AML-193 (cell line): ENCODE results near the gene NCF1.
"Not testable (repeated sequence)": the region's sequence is repeated elsewhere in the genome, so short reads cannot be mapped to it uniquely, and the experiment has no call there.

Experiments
- DNase-seq, 2 experiments: peaks; one replicate each; lab custom pipeline; 2025; lab: John Stamatoyannopoulos, UW

Gene NCF1

DNA sequence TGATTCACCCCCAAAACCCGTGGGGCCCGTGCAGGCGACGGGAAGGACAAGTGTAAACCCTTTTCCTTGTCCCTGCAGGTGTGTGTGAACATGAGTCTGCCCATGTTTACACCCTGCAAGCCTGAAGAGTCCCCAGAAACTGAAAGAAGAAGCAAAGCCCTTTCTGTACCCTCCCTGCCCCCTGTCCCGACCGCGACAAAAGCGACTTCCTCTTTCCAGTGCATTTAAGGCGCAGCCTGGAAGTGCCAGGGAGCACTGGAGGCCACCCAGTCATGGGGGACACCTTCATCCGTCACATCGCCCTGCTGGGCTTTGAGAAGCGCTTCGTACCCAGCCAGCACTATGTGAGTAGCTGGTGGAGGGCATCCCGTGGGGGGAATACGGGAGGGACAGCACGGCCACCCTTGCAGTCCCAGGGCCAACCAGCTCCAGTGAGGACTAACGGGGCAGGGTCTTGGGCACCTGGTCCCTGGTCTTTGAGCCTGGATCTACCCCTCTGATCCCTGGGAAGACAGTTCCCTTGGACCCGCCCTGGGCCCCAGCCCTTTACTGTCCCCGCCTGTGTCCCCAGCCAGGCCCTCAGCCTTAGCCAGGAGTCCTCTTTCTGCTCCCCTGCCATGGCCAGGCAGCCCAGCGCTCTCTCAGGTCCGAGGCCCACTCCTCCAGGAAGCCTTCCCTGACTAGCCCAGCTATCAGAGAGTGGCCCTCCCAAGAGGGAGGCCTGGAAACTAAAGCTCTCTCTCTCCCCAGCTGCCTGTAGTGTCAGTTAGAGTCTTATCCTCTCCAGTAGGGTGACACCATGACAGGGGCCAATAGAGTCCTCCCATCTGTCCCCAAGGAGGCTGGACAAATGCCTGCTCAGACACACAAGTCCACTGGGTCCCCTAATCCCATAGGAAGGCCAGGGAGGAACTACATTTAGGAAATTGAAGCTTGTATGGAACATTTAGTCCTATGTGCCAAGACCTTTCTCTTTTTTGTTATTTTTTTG lies at the start of gene NCF1:
Gene NCF1, plus strand, starts transcription at position 252 of the 991 bp plus-strand sequence. Its CDS starts 21 bp downstream, at position 273.
- DNase-seq = not testable (repeated sequence)

DNA sequence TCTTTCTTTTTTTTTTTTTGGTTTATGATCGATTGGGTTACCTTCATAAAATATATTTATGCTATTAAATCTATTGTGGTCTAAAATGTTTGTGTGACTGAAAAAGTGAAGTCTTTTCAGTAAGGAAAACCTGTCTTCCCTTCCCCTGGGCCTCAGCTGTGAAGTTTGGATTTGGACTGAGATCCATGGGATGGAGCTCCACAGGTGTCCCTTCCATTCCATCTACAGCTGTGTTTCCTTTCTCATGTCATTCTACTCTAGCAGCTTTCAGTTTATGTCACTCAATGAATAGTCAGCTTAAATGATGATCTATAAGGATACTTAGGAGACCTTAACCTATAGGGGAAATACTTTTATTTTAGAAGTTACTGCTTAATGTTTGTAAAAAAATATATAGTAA lies 48.0 kb upstream of the NCF1 start:
- no peak for DNase-seq

DNA sequence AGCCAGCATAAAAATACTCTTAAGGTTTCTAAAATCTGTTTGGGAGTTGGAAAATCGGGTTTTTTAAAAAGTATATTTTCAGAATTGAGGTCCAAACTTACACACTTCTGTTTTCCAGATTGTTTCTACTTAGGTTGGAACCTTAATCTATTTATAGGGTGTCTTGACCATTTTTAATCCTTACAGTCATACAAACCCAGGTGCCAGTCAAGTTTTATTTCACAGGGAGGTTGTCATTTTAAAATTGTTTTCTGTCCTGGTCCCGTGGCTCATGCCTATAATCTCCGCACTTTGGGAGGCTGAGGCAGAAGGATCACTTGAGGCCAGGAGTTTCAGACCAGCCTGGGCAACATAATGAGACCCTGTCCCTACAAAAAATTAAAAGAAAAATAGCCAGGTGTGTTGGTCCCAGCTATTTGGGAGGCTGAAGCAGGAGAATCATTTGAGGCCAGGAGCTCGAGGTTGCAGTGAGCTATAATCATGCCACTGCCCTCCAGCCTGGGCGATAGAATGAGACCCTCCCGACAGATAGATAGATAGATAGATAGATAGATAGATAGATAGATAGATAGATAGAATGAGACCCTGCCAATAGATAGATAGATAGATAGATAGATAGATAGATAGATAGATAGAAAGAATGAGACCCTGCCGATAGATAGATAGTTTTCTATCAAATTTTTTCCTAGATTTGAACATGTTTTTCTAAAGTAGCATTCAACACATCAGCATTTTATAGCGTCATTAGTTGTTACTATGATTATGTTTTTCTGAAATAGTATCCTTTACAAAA lies 47.3 kb upstream of the NCF1 start:
- no peak for DNase-seq

DNA sequence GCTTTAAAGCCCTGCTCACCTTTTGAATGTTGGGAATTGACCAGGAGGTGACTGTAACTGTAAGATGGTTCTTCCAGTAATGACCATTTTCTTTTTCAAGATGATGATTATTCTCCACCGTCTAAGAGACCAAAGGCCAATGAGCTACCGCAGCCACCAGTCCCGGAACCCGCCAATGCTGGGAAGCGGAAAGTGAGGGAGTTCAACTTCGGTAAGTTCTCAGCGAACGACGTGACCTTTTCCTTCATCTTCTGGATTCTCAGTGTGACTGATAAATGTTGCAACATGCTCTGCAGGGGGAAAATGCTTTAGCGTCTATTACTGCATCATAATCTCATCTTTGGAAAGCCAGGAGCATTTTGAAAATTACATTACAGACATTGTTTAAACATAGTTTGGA lies 45.1 kb upstream of the NCF1 start:
- DNase-seq = not testable (repeated sequence)

DNA sequence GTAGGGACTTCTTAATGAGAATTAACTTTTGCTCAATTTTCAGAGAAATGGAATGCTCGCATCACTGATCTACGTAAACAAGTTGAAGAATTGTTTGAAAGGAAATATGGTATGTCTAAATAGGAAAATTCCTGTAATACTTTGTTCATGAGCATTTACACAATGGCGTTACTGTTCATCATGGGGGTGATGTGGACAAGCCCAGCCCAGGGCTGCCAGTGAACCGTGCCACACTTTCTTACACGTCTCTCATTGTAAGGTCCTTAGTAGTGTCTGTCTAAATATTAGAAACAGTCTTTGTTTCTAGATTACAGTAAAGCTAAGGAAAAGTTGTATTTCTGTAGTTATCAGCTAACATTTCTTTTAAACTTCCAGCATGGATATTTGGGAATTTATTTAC lies 43.6 kb upstream of the NCF1 start:
- not testable (repeated sequence) for DNase-seq

DNA sequence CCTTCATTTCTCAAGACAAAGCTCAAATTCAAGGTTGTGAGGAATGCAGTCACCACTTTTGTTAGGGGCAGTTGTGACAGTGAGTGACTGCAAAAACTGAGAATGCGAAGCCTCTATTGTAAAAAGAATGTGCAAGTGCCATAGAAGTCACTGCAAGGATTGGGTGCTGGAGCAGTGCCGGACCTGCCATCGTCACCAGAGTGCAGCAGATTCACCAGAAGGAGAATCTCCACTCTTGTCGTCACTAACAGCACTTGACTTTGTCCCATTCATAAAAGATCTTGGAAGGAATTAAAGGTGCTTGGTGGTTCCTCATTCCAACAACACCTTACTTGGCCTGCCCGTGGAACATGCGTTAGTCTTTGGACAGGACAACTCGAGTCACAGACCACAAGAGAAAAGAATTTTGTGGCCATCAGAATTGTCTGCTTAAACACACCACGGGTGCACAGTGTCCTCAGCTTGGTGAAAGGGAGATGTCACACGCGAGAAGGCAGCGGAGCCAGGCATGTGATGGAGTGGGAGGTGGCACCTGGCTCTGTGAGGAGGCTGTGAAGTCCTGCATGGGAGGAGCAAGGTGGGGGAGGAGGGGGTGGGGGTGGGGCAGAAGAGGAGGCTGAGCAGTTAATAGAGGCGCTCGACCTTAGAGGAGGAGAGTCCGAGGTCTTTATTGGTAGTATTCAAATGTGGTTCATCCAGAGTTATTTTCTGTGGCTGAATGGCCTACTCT lies 33.7 kb upstream of the NCF1 start:
- not testable (repeated sequence) for DNase-seq

DNA sequence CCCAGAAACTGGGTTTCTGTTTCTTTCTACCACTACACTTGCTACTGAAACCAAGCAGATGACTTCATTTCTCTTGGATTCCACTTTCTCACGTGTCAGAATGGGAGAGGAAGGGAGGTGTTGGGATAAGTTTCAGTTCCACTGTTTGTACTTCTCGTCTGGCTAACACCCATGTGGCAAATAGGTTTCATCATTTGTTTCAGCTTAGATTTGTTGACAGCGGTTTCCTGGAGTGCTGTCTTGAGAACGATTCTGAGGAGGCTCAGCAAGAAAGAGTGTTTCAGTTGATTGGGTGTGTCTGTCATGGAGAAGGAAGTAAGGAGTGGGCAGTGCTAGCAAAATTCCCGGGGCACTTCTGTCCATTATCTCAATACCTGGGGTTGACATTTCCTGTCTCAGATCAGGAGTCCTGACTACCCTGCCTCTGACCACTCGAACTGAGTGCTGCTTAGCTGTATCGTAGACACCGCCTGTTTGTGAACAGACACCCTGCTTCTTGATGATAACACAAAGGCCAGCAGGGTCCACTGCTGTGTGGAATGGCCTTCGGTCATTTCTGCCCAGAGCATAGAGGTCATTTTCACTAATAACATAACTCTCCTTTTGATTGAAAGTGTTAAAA lies 29.8 kb upstream of the NCF1 start:
- DNase-seq = not testable (repeated sequence)

DNA sequence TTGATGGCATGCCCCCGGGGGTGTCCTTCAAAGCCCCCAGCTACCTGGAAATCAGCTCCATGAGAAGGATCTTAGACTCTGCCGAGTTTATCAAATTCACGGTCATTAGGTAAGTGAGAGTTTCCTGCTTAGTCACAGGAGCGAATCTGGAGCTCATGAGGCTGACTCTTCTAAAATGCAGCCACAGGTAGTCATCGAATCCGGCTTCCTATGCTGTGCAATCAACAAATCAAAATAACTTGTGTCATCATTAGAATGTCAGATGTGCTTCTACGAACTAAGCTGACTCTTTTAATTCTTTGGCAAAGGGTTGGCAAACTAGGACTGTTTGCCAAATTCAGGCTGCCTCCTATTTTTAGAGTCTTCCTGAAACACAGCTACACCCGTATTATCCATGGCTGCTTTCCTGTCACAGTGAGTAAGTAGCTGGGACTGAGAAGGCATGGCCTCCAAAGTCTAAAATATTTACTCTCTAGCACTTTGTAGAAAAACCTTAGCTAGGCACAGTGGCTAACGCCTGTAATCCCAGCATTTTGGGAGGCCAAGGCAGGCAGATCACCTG lies 19.8 kb upstream of the NCF1 start:
- DNase-seq = not testable (repeated sequence)

DNA sequence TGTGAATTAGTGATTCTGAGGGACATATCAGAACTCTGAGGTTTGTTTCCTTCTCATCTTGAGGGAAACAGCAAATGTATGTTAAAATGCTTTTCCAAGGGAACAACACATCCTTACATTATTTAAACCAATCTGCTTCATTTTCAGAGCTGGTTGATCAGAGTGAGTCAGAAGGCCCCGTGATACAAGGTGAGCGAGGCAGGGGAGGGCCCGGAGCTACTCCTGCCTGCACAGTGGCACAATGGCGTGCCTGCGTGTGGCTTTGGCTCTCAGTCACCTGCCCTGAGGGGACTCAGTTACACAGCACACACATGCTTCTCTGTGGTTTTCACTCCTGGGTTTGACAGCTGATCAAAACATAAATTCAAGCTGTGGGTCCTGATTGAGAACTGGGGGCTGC lies 17.1 kb upstream of the NCF1 start:
- not testable (repeated sequence) for DNase-seq

DNA sequence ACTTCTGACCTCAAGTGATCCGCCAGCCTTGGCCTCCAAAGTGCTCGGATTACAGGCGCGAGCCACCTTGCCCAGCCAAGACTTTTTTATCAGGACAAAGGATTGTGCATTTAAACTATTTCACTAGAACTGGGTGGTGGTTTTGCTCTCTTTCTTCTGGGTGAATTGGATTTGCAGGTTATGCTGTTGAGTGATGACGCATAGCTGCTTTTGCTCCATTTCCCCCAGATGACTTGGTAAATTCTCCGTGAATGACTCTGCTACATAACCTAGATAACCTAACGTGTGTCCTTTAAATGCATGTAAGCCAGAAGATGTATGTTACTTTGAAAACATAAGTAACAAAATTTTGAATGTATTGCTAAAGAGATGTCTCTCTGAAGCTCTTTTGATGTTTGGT lies 15.5 kb upstream of the NCF1 start:
- not testable (repeated sequence) for DNase-seq

DNA sequence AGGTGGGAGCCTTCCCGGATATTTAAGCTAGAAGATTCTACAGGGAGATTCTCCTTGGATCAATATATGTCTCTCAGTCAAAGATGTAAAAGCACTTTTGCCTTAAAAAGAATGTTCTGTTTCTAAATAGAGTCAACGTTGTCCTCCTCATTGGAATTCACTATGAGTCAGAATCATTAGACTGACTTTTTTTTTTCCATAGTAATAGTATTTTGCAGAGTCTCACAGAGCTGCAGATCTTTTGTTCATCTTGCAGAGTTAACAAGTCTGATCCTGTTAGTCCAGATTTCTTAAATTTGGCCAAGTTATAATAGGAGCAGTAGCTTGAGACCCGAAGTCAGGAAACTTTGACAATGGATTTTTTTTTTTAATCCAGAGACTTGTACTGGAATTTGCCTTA lies 14.8 kb upstream of the NCF1 start:
- DNase-seq = not testable (repeated sequence)

DNA sequence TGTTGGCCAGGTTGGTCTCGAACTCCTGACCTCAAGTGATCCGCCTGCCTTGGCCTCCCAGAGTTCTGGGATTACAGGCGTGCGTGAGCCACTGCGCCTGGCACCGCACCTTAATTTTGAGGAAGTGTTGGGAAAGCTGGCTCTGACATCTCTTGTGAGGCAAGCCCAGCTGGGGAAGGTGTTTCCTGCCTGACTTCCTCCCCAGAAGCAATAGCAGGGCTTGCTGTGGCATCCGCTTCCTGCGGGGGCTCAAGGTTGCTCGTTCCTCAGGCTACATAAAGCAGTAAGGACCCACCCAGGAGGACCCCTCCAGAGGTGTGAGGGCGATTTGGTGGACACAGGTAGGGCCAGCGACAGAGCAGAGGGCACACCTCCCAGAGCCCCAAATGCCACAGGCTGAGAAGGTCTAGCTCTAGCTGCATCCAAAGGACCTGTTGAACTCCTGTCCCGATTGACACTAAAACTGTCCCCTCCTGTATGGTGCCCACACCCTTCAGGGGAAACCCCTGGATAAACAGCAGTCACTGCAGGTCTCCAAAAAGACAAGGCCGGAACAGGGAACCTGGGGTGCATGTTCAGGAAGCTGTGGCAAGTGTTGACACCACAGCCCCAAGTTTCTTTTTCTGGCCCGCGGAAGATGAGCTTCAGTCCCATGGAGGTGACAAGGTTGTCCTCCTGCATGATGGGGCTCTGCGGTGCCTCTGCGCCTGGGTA lies 8.4 kb upstream of the NCF1 start:
- DNase-seq = not testable (repeated sequence)

DNA sequence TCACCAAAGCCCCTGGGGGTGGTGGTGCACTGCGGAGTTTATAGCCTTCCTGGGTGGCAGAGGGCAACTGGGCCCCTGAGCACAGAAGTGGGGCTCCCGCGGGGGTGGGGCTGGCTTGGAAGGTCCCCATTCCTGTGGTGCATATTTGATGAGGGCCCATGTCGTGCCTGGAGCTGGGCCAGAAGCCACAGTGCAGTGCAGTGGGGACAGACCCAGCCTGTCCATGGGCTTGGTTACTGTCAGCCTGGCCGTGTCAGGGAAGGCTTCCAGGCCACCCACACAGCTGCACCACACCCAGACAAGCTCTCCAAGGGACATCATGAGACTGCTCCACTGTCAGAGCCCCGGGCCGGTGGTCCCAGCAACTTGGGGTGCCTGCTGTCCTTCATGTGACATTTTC lies 7.3 kb upstream of the NCF1 start:
- not testable (repeated sequence) for DNase-seq

DNA sequence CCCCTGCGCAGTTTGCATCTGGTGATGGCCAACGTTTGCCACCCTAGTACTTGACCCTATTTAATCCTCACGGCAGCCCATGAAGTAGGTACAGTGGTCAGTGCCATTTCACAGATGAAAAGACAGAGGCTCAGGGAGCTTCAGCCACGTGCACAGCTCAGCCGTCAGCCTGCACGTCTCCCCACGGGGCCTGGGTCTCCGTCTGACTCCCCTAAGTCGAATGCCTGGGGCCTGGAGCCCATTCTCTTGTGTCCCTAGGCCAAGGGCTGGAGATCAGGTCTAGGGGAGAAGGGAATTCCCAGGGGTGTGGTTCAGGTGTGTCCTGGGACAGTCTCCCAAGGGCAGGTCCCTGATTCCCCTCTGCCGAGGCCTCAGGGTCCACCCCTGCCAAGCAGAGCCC lies 6.8 kb upstream of the NCF1 start:
- DNase-seq = not testable (repeated sequence)

DNA sequence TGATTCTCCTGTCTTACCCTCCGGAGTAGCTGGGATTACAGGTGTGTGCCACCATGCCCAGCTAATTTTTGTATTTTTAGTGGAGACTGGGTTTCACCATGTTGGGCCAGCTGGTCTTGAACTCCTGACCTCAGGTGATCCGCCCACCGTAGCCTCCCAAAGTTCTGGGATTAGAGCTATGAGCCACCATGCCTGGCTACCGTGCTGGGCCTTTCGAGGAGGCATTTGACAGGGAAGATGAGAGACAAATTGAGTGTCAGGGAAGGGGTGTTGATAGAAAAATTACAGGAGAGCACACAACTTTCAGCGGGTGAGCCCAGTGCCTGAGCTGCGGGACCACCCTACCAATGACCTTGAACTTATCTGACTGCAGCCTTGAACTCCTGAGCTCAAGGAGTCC lies 3.7 kb upstream of the NCF1 start:
- not testable (repeated sequence) for DNase-seq

DNA sequence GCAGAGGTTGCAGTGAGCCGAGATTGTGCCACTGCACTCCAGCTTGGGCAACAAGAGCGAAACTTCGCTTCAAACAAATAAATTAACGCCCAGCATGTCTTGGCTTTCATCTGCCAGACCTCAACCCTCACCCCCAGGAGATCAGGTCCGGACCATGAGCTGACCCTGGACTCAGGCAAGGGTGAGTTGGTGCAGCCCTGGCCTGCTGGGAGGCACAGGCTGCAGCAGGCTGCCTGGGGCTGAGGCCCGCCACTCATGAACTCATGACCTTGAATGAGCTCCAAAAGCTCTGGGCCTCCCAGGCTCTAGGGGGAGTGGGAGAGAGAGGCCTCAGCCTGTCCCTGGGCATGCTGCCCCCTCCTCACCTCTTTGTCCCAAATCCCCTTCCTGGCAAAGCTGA lies 1.7 kb upstream of the NCF1 start:
- not testable (repeated sequence) for DNase-seq

DNA sequence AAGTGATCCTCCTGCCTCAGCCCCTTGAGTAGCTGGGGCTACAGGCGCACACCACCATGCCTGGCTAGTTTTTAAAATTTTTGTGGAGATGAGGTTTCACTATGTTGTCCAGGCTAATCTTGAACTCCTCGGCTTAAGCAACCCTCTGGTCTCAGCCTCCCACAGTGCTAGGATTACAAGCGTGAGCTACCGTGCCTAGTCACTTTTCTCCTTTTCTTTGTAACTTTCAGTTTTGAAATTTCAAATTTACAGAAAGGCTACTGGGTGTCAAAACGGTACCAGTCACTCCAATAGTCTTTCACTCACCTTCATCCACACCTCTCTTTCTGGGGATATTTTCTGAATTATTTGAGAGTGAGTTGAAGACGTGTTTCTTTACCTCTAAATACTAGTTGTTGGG lies 1.3 kb downstream of the NCF1 start:
- DNase-seq = not testable (repeated sequence)

DNA sequence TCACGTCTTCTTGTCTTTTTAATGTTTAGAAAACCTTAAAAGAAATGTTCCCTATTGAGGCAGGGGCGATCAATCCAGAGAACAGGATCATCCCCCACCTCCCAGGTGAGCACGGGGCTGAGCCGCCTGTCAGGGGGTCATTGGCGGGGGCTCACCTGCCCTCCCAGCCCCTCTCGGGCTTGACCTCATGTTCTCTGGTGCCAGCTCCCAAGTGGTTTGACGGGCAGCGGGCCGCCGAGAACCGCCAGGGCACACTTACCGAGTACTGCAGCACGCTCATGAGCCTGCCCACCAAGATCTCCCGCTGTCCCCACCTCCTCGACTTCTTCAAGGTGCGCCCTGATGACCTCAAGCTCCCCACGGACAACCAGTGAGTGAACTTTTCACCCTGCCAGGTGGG lies 5.2 kb downstream of the NCF1 start:
- not testable (repeated sequence) for DNase-seq

DNA sequence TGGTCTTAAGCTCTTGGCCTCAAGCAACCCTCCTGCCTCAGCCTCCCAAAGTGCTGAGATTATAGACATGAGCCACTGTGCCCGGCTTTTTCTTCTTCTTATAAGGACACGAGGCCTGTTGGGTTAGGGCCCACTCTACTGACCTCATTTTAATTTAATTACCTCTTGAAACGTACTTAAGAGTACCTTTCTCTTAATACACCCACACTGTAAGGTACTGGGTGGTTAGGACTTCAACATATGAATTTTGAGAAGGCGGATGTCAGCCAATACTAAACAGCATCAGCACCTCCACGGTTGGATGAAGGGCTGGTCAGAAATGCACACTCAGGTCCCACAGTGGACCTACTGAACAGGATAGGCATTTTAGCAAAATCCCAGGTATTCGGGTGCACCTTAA lies 7.9 kb downstream of the NCF1 start:
- DNase-seq = not testable (repeated sequence)

DNA sequence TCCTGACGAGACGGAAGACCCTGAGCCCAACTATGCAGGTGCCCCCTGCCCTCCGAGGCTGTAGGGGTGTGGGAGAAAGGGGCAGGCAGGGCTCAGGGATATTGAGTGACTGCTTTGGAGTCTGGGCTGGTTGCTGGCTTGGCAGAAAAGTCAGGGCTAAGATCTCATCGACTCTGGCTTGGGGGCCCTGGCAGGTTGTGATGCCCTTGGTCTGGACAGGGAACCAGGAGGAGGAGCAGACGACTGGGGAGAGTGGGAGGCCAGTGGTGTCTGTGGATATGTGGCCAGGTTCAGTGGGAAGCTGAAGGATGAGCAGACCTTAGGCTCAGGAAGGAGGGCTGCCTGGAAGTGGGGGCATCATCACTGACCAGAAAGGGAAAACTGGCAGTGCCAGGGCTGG lies 9.8 kb downstream of the NCF1 start:
- DNase-seq = not testable (repeated sequence)
